ENCODE results near the gene IL17D. TPM values are rescaled to one million over a fixed set of nuclear protein-coding genes. Genes with fewer than 3 reads are reported as not detected.

IL17D gene
- total RNA-seq, 1 donor from 2014 or later = 6.4 TPM

- no peak for DNase-seq (ENCODE audit: low read depth)
Observed at GRCh38 chr13:20689291-20689690, 14.2 kb upstream of the IL17D start.

GRCh38 chr13:20691616-20692015 lies 11.9 kb upstream of the IL17D start:
- DNase-seq (ENCODE audit: low read depth) = no peak

GRCh38 chr13:20696073-20696472 lies 7.4 kb upstream of the IL17D start:
- no peak for DNase-seq (ENCODE audit: low read depth)

DNA sequence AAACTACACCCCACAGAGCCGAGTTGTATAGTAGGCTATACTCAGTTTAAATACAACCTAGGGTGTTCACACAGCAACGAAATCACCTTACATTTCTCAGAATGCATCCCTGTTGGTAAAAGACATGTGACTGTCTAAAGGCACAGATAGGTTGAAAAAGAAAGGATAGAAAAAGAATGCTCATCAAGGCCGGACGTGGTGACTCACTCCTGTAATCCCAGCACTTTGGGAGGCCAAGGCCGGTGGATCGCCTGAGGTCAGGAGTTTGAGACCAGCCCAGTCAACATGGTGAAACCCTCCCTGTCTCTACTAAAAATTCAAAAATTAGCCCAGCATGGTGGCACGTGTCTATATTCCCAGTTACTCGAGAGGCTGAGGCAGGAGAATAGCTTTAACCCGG lies 3.8 kb upstream of the IL17D start:
- no peak for DNase-seq (ENCODE audit: low read depth)

DNA sequence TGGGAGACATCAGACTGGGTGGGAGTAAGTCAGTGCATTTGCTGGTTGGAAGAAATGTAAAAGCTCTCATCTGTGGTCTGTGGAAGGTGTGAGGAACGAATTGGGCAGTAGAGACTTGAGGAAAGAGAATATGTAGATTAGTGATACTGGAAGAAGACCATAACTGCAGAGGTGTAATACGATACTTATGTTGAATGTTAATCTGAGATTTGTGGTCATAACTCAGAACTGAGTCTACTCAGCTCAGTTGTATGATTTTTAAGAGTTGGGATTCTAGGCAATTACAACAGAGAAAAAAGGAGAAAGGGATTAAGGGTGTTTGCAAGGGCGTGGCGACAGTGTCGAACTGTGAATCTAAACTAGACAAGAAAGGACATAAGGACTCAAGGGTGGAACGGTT lies 3.2 kb upstream of the IL17D start:
- DNase-seq (ENCODE audit: low read depth) = no peak

DNA sequence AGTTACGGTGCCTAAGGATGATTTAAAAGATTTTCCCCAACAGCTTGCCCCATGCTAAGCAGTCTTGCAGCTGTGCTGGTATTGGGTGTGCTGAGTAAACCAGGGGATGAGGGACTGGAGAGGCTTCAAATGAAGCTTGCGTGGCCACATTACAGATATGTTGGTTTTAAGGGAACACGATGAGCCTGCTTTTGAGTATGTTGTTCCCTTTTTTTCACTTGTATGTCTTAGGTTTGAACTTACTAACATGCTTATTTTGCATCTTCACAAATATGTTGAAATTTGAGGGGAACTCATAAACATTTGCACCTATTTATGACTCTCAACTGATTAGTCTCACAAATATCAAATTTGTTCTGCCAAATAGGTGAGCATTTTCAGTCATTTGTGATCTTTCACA lies 2.0 kb upstream of the IL17D start:
- DNase-seq (ENCODE audit: low read depth) = no peak

DNA sequence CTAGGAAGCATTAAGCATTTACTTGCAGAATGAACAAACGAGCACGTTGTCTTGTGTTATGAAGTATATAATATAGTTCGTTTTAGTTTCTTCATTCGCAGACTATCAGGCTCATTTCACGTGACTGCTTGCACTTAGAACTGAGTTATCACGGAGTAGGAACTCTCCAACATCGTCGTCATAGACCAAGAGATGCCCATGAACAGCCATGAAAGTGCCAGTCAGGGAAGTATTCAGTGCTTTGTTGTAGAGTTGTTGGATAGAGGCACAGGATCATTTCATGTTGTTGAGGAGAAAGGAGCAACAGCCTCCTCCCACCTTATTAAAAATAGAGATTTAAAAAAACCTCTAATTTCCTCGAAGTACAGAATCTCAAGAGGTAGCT lies 977 bp upstream of the IL17D start:
- no peak for DNase-seq (ENCODE audit: low read depth)

- peak; percentile 78 for DNase-seq (ENCODE audit: low read depth)
Observed at GRCh38 chr13:20703780-20704458, 420 bp downstream of the IL17D start.

DNA sequence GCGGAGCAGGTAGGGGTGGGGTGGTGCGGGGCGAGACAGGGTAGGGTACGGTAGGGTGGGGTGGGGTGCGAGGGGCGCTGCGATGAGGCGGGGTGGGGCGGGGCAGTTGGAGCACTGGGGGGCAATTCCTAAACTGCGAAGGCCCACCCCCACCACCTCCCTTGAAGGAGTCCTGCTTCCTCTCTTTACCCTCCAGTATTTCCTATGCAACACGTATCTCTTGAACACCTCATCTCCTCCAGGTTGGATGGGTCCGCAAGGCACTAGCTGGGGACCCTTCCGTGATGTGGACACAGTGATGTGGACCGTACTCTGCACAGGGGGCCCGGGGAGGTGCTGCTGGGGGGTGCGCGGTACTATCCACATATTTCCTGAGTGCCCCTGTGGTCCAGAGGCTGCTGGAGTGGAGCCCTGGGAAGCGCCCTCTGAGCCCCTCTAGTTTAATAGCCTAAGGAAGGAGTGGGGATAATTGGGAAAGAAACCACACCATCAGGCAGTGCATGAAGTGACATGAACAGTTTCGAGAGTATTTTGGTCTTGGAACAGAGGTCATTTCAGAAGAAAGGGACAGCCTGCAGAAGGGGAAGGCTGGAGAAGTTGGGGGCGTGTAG lies 1.1 kb downstream of the IL17D start:
- DNase-seq (ENCODE audit: low read depth) = no peak

GRCh38 chr13:20706661-20707060 lies 3.2 kb downstream of the IL17D start:
- DNase-seq (ENCODE audit: low read depth) = no peak

DNA sequence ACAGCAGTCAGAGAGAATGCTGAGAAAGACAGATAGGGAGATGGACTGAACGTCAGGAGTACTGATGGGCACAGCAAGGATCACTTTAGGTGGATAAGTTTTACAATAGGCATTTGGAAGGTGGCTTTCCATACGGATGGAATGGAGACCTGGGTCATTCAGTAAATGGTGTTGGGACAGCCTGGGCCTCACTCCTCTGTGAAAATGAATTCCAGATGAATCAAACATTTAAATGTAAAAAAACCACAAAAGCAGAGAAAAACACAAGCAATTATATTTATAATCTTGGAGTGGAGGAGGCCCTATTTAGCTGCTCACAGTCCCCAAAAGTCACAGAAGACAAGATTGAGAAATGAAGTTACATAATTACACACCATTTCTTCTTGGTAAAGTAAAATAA lies 4.7 kb downstream of the IL17D start:
- DNase-seq (ENCODE audit: low read depth) = no peak

DNA sequence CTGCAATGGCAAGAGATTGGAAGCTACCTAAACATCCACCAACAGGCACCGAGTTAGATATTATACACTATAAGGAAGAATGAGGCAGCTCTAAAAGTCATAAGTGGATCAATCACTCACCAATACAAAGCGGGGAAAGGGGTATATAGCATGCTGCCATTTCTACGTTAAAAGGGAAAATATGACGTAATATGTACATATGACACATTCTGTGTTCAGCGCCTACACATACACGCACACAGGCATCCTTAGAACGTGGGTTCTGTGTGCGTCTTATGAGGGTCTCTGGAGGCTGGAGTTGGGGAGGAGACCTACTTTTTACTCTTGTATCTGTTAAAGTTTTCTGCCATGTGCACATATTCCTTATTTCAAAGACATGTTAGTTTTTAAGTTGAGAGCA lies 5.9 kb downstream of the IL17D start:
- DNase-seq (ENCODE audit: low read depth) = no peak

DNA sequence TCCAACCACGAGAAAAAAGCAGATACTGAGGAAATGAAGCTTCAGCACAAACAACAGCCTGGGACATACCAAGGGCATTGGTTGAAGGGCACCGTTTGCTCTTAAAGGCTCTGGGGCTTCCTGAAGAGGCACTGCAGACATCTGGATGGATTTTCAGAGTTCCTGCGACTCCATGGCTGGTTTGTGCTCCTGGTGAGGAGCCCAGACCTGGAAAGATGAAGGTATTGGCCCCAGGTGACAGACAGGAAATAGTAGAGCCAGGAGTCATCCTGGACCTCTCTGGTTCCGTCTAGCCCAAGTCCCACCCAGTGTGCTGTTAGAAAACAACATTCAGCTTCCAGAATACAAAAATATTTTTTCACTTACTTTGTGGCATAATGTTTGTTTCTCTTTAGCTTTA lies 6.3 kb downstream of the IL17D start:
- no peak for DNase-seq (ENCODE audit: low read depth)

DNA sequence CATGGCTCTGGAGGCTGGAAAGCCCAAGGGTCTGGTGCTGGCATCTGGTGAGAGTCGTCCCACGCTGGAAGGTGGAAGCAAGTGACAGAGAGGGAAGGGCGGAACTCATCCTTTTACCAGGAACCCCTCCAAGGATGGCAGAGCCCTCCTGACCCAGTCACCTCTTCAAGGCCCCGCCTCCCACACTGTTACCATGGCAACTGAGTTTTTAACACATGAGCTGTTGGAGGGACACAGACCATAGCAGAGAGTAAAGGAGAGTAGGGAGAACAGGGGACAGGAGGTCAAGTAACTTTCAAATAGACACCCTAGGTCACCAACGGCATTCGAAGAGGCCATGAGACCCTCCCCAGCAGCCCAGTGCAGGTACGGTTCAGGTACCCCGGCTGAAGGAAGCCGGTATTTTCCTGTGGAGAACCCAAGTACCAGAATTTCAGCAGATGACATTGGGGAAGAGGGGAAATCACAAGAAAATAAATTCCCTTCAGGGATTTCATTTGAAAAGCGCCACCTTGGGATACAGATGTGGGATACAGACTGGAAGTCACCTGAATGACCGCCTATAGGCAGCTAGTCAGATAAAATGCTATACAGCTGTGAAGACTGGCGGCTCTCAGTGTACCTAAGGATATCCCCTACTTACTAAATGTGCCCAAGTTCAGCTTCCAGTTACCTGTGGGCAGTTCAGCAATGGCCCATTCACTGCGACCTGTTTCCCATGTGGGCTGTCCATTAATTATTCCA lies 8.0 kb downstream of the IL17D start:
- no peak for DNase-seq (ENCODE audit: low read depth)

GRCh38 chr13:20713014-20713376 lies 9.5 kb downstream of the IL17D start:
- DNase-seq (ENCODE audit: low read depth) = peak; percentile 38

- DNase-seq (ENCODE audit: low read depth) = peak; percentile 85
Observed at GRCh38 chr13:20713751-20714150, 10.3 kb downstream of the IL17D start.

GRCh38 chr13:20714161-20714560 lies 10.7 kb downstream of the IL17D start:
- peak; percentile 91 for DNase-seq (ENCODE audit: low read depth)

- DNase-seq (ENCODE audit: low read depth) = peak; percentile 99
Observed at GRCh38 chr13:20714563-20715329, 11.2 kb downstream of the IL17D start.

DNA sequence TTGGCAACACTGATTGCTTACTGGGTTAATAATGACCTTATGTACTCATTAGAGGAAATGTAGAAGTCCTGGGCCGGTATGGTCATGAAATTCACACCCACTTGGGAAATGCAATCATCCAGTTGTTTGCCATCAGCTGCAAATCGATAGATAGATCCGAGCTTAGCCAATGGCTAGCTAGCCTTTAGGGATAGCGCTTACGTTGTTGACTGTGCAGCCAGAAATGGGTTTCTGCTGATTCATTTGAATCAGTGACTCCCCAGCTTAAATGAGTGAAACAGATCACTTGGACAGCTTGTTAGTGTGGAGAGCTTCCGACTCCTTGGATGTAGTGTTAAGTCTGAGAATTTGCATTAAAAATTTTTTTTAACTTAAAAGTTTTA lies 11.8 kb downstream of the IL17D start:
- DNase-seq (ENCODE audit: low read depth) = no peak

DNA sequence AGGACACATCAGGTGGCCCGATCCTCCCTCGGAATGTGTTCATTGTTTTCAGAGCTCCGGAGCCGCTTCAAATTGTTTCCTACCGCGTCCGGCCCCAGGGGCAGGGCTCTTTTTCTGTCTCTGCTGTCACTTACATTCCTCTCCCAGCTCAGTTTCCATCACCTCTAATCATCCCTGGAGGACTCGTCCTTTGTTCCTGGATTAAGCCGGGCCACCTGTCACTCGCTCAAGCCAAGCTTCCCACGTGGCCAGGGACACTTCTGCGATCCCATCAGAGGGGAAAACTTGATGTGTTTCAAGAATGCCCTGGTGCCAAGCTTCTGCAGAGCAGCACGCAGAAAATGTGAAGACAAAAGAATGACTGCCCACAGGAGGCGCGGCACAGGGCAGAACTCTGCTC lies 13.5 kb downstream of the IL17D start:
- peak; percentile 86 for DNase-seq (ENCODE audit: low read depth)

GRCh38 chr13:20717581-20718542 lies 14.4 kb downstream of the IL17D start:
- peak; percentile 34 for DNase-seq (ENCODE audit: low read depth)
